Measurements from ENCODE around the gene ZNF705A.
"Not testable (repeated sequence)": the region's sequence is repeated elsewhere in the genome, so short reads cannot be mapped to it uniquely, and the experiment has no call there.

Gene ZNF705A

GRCh38 chr12:8197685-8198308 is 41.0 kb downstream of the ZNF705A start:
- not testable (repeated sequence) for H3K27ac ChIP-seq (ENCODE audit: low read depth, low read length); H3K4me3 ChIP-seq (ENCODE audit: low read depth in 1 of 2, low read length in 2 of 2); H3K4me1 ChIP-seq (ENCODE audit: insufficient read depth, low read length); H3K27me3 ChIP-seq (ENCODE audit: control insufficient read depth in 1 of 2, insufficient read depth in 2 of 2, low read length in 2 of 2); H3K9me3 ChIP-seq (ENCODE audit: low read length); H3K36me3 ChIP-seq (ENCODE audit: insufficient read depth, low read length); H3K9ac ChIP-seq (ENCODE audit: low read length)

DNA sequence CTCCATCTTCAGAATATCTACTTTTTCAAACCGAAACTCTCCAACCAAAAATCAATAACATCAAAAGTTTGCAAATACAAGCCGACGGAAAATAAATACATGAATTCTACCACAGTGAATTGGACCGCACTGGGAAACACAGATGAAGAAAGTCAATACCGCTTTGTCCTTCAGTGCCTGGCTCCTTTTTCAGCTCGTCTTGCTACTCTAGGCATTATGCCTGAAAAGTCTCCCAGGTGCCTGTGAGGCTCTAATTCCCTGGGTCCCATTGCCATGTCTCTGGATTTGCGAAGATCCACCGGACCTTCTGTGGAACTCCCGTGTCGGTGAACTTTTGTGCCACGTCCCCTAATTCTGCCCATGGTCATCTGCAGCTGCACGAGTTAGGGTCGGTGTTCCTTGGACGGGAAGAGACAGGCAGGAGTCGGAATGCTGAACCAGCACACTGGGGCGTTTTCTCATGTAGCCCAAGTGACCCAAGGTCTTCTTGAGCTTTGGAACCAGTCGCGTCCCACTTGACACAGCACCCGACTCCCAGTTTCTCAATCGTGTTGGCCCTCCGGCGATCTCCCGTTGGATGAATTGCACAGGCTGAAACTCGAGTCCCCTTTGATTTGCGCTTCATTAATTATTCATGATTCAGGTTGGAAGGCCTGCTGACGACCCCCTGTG is 62.0 kb downstream of the ZNF705A start:
- not testable (repeated sequence) for H3K4me3 ChIP-seq (ENCODE audit: low read depth in 1 of 2, low read length in 2 of 2); H3K4me1 ChIP-seq (ENCODE audit: insufficient read depth, low read length); H3K9ac ChIP-seq (ENCODE audit: low read length); H3K27ac ChIP-seq (ENCODE audit: low read depth, low read length); H3K9me3 ChIP-seq (ENCODE audit: low read length); H3K27me3 ChIP-seq (ENCODE audit: control insufficient read depth in 1 of 2, insufficient read depth in 2 of 2, low read length in 2 of 2); H3K36me3 ChIP-seq (ENCODE audit: insufficient read depth, low read length)

GRCh38 chr12:8221375-8221774 is 64.6 kb downstream of the ZNF705A start:
- not testable (repeated sequence) for H3K4me1 ChIP-seq (ENCODE audit: insufficient read depth, low read length); H3K4me3 ChIP-seq (ENCODE audit: low read depth in 1 of 2, low read length in 2 of 2)

DNA sequence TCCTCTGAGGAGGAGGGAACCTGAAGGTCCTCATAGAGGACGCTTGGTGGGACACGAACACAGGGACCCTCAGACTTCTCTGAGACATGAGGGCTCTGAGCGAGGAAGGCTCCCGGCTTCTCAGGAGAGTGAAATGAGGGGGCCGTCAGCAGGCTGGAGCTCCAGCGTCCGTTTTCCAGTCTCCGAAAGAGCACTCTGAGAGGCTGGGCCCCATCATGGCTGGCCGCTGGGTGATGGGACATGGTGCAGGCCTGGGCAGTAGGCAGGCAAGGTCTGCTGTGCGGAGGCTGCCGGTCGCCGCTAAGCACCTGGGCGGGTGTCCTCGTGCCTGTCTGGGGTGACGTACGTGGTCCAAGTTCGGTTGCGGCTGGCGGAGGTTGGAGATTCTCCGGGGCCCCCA is 65.0 kb downstream of the ZNF705A start:
- H3K4me3 ChIP-seq (ENCODE audit: low read depth in 1 of 2, low read length in 2 of 2); H3K36me3 ChIP-seq (ENCODE audit: insufficient read depth, low read length); H3K9ac ChIP-seq (ENCODE audit: low read length); H3K4me1 ChIP-seq (ENCODE audit: insufficient read depth, low read length); H3K27me3 ChIP-seq (ENCODE audit: control insufficient read depth in 1 of 2, insufficient read depth in 2 of 2, low read length in 2 of 2); H3K9me3 ChIP-seq (ENCODE audit: low read length); H3K27ac ChIP-seq (ENCODE audit: low read depth, low read length): not testable (repeated sequence)

More at GRCh38 chr12:8221375-8221774, 64.6 kb downstream of the ZNF705A start:
- not testable (repeated sequence) for H3K27me3 ChIP-seq (ENCODE audit: control insufficient read depth in 1 of 2, insufficient read depth in 2 of 2, low read length in 2 of 2); H3K36me3 ChIP-seq (ENCODE audit: insufficient read depth, low read length); H3K9ac ChIP-seq (ENCODE audit: low read length); H3K9me3 ChIP-seq (ENCODE audit: low read length); H3K27ac ChIP-seq (ENCODE audit: low read depth, low read length)

GRCh38 chr12:8222303-8222702 is 65.5 kb downstream of the ZNF705A start:
- not testable (repeated sequence) for H3K9me3 ChIP-seq (ENCODE audit: low read length); H3K9ac ChIP-seq (ENCODE audit: low read length); H3K27me3 ChIP-seq (ENCODE audit: control insufficient read depth in 1 of 2, insufficient read depth in 2 of 2, low read length in 2 of 2); H3K4me1 ChIP-seq (ENCODE audit: insufficient read depth, low read length); H3K36me3 ChIP-seq (ENCODE audit: insufficient read depth, low read length); H3K4me3 ChIP-seq (ENCODE audit: low read depth in 1 of 2, low read length in 2 of 2); H3K27ac ChIP-seq (ENCODE audit: low read depth, low read length)

- not testable (repeated sequence) for H3K27me3 ChIP-seq (ENCODE audit: control insufficient read depth in 1 of 2, insufficient read depth in 2 of 2, low read length in 2 of 2)
Measured at GRCh38 chr12:8223646-8224045, 66.8 kb downstream of the ZNF705A start.

GRCh38 chr12:8224782-8225181 is 68.0 kb downstream of the ZNF705A start:
- not testable (repeated sequence) for H3K4me3 ChIP-seq (ENCODE audit: low read depth in 1 of 2, low read length in 2 of 2); H3K36me3 ChIP-seq (ENCODE audit: insufficient read depth, low read length); H3K4me1 ChIP-seq (ENCODE audit: insufficient read depth, low read length); H3K27me3 ChIP-seq (ENCODE audit: control insufficient read depth in 1 of 2, insufficient read depth in 2 of 2, low read length in 2 of 2); H3K27ac ChIP-seq (ENCODE audit: low read depth, low read length); H3K9ac ChIP-seq (ENCODE audit: low read length); H3K9me3 ChIP-seq (ENCODE audit: low read length)

More at GRCh38 chr12:8223646-8224045, 66.8 kb downstream of the ZNF705A start:
- H3K4me1 ChIP-seq (ENCODE audit: insufficient read depth, low read length); H3K9ac ChIP-seq (ENCODE audit: low read length); H3K36me3 ChIP-seq (ENCODE audit: insufficient read depth, low read length); H3K27ac ChIP-seq (ENCODE audit: low read depth, low read length); H3K9me3 ChIP-seq (ENCODE audit: low read length); H3K4me3 ChIP-seq (ENCODE audit: low read depth in 1 of 2, low read length in 2 of 2): not testable (repeated sequence)

DNA sequence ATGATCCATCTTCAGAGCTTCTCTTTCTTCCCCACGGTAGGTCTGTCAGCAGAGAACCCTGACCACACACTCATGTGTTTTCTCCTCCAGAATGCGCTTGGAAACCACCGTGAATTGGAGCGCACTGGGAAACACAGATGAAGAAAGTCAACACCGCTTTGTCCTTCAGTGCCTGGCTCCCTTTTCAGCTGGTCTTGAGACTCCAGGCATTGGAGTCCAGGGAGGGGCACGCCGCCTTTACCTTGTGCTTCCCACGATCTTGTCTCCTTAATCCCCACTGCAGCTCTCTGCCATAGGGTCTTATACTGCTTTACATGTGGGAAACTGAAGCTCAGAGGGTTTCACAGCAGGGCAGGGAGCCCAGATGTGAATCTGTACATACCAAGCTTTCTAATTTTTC is 69.5 kb downstream of the ZNF705A start:
- Histone ChIP-seq H3K9ac (ENCODE audit: low read length) (no peak overlapping the region), H3K9me3 (ENCODE audit: low read length) (no peaks in the 10 kb centered on the region), H3K4me3 (ENCODE audit: low read depth in 1 of 2, low read length in 2 of 2) (no peak overlapping the region), H3K36me3 (ENCODE audit: insufficient read depth, low read length) (no peaks in the 10 kb centered on the region), H3K27me3 (ENCODE audit: control insufficient read depth in 1 of 2, insufficient read depth in 2 of 2, low read length in 2 of 2) (no peaks in the 10 kb centered on the region), H3K27ac (ENCODE audit: low read depth, low read length) (no peak overlapping the region), H3K4me1 (ENCODE audit: insufficient read depth, low read length) (no peaks in the 10 kb centered on the region)

- not testable (repeated sequence) for H3K36me3 ChIP-seq (ENCODE audit: insufficient read depth, low read length); H3K4me1 ChIP-seq (ENCODE audit: insufficient read depth, low read length); H3K4me3 ChIP-seq (ENCODE audit: low read depth in 1 of 2, low read length in 2 of 2); H3K9me3 ChIP-seq (ENCODE audit: low read length); H3K27ac ChIP-seq (ENCODE audit: low read depth, low read length); H3K9ac ChIP-seq (ENCODE audit: low read length); H3K27me3 ChIP-seq (ENCODE audit: control insufficient read depth in 1 of 2, insufficient read depth in 2 of 2, low read length in 2 of 2)
Measured at GRCh38 chr12:8226992-8227731, 70.3 kb downstream of the ZNF705A start, which contains the start of gene FAM90A1. Gene FAM90A1 (minus strand): TSS chr12:8227618. CDS start chr12:8224832, 2,786 bp downstream.

DNA sequence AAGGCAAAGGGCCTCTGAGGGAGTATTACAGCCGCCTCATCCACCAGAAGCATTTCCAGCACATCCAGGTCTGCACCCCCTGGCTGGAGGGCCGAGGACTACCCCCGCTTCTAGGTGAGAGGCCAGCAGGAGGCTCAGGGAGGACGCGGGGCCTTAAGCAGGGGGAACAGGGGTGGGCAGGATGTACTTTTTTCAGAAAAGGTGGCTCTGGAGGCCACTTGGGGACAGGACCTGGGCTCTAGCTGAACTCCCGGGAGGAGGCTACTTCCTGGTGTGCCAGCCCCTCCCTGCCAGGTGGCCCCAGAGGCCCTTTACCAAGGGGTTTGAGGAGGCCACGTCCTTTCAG is 70.9 kb downstream of the ZNF705A start:
- H3K36me3 ChIP-seq (ENCODE audit: insufficient read depth, low read length); H3K27ac ChIP-seq (ENCODE audit: low read depth, low read length); H3K4me3 ChIP-seq (ENCODE audit: low read depth in 1 of 2, low read length in 2 of 2); H3K9ac ChIP-seq (ENCODE audit: low read length); H3K9me3 ChIP-seq (ENCODE audit: low read length); H3K4me1 ChIP-seq (ENCODE audit: insufficient read depth, low read length); H3K27me3 ChIP-seq (ENCODE audit: control insufficient read depth in 1 of 2, insufficient read depth in 2 of 2, low read length in 2 of 2): not testable (repeated sequence)

DNA sequence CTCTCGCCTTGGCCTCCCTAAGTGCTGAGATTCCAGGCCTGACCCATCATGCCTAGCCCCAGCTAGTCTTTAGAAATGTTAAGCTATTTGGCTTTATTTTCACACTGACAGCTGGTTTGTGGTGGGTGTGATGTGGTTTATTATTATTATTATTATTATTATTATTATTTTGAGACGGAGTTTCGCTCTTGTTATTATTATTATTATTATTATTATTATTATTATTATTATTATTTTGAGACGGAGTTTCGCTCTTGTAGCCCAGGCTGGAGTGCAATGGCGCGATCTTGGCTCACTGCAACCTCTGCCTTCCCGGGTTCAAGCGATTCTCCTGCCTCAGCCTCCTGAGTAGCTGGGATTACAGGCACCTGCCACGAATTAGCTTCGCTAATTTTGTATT is 71.8 kb downstream of the ZNF705A start:
- H3K27ac ChIP-seq (ENCODE audit: low read depth, low read length); H3K4me1 ChIP-seq (ENCODE audit: insufficient read depth, low read length); H3K36me3 ChIP-seq (ENCODE audit: insufficient read depth, low read length); H3K9ac ChIP-seq (ENCODE audit: low read length); H3K9me3 ChIP-seq (ENCODE audit: low read length); H3K4me3 ChIP-seq (ENCODE audit: low read depth in 1 of 2, low read length in 2 of 2); H3K27me3 ChIP-seq (ENCODE audit: control insufficient read depth in 1 of 2, insufficient read depth in 2 of 2, low read length in 2 of 2): not testable (repeated sequence)

DNA sequence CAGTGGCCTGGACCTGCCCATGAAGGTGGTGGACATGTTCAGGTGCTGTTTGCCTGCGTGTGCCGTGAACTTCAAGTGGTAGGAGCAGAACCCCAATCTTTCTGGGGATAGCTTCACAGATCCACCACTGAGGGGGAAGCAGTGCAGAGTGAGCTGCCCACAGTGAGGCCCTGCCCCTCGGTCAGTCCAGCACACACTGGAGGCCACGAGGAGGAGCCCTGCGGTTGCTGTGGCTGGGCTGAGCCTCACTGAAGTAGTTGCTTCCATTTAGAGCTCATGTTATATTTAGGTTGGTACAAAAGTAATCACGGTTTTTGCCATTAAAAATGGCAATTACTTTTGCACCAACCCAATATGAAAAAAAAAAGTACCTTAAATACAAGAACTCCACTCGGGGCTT is 72.7 kb downstream of the ZNF705A start:
- H3K36me3 ChIP-seq (ENCODE audit: insufficient read depth, low read length); H3K4me3 ChIP-seq (ENCODE audit: low read depth in 1 of 2, low read length in 2 of 2); H3K9me3 ChIP-seq (ENCODE audit: low read length); H3K27me3 ChIP-seq (ENCODE audit: control insufficient read depth in 1 of 2, insufficient read depth in 2 of 2, low read length in 2 of 2); H3K9ac ChIP-seq (ENCODE audit: low read length); H3K4me1 ChIP-seq (ENCODE audit: insufficient read depth, low read length); H3K27ac ChIP-seq (ENCODE audit: low read depth, low read length): not testable (repeated sequence)
